Activated T-cell treated with anti-CD3 and anti-CD28 coated beads for 24 hours (primary cell): ENCODE measurements around the gene PKIG.
A peak's percentile ranks its signal among the peaks of the same experiment; 100 is the strongest.
"Not testable (repeated sequence)": the region's sequence is repeated elsewhere in the genome, so short reads cannot be mapped to it uniquely, and the experiment has no call there.

ENCODE experiments used
- DNase-seq: peaks from one replicate; pipeline ENCODE4 v3.0.0-alpha.2; 2020; ENCODE audit warnings: low read depth

PKIG gene

DNA sequence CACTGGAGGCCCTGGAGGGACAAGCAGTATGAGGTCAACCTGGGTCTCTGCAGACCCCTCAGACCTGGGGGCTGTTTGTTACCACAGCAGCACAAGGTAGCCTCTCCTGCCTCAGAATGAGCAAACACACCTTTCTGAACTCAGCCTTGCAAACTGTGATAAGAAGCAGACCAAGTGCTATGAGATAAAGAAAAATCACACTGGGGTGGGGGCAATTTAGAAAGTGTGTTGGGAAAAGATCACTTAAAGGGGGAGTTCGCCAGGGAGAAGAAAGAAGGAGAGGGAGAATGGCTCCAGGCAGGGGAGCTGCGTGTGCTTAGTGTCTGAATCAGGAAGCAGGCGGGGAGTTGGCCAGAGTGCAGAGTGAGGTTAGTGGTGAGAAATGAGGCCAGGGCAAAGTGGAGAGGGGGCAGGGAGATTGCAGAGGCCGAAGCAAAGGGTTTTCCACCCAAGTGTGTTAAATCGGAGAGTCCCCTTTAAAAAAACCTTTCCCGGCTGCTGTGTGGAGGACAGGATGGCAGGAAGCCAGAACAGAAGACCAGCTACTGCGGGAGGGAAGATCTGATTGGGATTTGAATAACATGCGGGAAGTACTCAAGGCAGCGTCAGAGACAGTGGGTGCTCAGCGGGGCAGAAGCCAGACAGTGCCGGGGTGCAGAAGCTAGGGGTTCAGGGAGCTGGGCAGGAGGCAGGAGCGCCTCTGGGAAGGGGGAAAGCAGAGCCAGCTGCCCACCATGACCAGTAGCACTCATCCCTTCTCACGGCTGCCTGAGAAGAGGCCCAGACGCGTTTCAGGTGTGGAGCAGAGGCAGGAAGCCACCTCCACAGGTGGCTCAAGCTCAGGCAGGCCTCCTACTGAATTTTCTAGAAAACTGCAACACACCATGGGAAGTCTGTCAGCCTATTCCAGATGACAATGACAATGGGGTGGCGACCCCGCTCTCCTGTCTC lies 60.1 kb downstream of the PKIG start:
- no peak for DNase-seq

DNA sequence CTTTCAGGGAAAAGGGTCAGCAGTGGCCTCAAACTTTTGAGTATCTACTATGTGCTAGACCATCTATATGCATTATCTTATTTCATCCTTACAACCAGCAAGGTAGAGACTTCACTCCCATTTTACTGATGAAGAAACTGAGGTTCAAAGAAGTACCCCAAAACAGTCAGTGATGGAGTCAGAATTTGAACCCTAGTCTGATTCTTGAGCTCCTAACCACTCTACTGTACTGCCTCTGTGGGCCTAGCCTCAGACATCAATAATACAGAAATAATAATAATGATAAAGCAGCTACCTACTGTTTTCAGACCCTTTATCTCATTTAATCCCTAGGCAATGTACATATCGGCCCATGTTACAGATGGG lies 60.8 kb downstream of the PKIG start:
- no peak for DNase-seq

DNA sequence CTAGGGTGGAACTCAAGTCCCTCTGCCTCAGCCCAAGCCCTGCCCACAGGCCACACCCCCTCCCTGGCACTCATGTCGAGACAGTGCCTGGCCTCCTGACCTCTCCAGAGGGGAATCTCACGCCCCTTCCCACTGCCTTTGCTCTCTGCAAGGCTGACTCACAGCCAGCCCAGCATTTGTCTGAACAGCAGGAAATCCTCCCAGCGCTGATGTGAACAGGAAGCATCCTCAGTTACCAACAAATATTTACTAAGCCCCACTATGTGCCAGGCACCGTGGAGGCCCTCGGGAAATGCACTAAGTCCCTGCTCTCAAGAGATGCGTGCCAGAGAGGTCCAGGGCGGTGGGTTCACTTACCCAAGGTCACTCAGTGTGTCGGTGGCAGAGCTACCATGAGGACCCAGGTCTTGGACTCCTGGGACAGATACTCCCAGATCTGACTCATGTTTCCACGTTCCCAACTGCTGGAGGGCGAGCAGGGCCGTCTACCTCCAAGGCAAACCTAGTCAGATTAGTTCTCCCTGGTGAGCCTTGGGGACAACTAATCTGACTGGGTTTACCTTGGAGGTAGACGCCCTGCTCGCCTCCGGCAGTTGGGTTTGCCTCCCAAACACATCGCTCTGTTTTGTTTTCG lies 61.3 kb downstream of the PKIG start:
- DNase-seq: no peak

DNA sequence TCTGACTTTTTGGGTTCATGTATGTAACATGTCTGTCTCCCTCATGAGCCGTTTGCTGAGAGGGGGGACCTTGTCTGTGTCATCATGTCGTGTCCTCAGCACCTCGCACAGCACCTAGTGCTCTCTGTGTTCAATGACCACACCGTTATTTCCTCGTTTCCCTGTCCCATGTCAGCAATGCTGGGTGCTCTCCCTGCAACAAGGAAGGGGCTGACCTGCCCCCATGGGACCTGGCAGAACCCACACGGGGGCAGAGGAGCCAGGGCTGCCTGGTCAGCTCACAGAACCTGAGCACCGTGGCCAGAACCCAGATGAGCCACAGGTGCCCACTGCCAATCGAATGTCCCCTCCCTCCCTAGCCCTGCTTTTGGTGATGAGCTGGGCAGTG lies 61.8 kb downstream of the PKIG start:
- no peak for DNase-seq

DNA sequence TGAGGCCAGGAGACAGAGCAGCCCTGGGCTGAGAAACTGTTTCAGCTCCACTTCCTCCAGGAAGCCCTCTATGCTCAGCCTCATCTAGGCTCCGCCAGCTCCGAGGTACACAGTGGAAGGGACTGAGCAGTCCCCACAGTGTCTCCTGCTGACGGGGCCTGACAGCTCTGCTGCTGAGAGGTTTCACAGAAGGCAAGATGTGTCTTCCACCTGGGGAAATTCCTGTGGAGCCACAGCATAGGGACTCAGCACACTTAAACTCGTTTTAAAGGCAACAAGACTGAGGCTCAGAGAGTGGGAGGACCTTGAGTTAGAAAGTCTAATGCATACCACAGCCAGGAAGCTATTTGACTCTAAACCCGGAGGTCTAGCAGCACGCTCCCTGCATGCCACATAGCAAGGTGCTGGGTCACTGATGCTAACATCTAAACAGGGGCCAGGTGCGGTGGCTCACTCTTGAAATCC lies 62.3 kb downstream of the PKIG start:
- DNase-seq: peak; percentile 20

DNA sequence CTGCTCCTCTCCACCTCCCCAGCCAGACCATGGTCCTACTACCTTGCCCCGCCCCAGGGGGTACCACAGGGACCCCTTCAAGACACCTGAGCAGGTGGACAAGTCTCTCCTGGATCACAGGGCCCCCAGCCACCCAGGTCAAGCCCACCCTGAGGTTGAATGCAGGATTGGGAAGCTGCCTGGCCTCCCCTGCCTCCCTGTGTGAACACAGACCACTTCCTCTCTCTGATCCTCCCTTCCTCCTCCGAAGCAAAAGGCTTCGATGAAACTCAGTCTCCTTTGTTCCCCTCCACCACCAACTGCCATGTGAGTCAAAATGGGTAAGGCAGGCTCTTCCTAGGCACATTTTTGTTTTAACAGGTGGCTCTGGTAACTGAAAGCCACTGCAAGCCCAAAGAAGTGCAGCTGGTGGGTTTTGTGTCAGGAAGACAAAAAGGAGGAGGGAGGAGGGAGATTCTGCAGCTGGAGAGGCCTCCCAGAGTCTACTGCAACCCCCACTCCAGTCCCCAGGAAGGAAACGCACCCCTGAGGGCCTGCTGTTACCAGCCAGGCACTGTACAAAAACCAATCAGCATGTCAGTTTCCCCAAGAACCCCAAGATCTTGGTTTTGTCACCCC lies 63.8 kb downstream of the PKIG start:
- DNase-seq: no peak

DNA sequence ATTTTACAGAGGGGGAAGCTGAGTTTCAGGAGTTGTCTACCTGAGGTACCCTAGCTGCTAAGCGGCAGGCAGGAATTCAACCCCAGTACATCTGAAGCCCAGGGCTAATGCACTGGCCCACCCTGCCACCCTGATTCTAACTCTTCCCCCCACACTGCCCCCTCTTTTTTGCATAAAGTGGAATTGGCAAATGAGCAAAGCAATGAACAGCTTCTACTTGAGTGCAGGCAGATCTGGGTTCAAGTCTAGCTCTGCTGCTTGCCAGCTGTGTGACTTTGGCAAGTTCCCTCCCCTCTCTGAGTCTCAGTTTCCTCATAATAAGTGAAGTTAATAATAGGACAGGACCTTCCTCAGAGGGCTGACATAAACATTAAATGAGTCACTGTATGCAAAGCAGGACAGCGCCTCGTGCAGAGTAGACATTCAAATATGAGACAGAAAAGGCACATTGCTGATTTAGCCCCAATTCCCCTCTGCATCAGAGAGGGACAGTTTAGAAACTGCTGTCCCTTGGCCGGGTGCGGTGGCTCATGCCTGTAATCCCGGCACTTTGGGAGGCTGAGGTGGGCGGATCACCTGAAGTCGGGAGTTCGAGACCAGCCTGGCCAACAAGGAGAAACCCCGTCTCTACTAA lies 64.4 kb downstream of the PKIG start:
- DNase-seq: no peak

DNA sequence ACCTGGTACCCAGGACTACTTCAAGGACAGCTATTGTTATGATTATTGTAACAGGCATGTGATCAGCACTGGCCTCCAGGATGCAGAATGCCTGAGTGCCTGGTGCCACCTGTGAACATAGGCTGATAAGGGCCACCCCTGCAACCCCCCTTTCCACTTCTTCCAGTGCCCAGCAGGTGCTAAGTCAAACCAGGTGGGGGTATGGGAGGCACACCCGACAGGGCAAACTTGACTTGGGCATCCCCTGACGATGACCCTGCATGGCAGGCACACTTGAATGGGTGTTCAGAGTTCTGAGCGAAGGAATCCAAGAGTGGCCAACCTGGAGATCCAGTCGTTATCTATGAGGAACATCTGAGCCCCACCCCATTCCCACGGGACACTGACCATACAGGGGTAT lies 65.7 kb downstream of the PKIG start:
- DNase-seq: no peak

DNA sequence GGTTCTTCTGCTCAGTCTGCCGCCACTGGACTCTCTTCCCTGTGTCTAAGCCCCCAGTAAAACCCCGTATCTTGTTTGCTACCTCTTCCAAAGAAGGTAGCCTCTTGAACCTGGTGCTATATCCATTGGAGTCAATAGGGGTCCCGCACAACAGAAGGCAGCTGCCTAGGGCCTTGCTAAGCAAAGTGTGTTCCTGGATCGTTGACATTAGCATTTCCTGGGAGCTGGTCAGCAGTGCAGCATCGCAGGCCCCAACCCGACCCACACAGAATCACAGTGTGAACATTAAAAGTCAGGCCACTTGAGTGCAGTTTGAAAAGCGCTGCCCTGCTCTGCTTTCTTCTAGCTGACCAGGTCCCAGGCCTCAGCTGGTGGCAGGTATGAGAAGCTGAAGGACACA lies 66.2 kb downstream of the PKIG start:
- DNase-seq: no peak

DNA sequence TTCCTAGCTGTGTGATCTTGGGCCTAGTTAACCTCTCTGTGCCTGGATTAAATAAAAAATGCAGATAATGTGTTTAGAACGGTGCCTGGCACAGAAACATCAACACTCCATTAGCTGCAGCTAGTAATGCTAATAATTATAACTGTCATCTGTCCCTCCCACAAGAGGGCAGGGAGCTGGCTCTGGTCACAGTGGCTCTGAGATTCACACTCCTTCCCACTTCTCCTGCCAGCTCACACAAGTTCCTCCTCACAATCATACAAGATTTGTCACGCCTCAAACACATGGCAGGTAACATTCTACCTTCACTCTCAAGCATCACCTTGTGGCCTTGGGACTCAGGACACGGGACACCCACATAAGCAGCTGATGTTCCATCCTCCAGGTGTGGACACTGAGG lies 66.7 kb downstream of the PKIG start:
- DNase-seq: no peak

DNA sequence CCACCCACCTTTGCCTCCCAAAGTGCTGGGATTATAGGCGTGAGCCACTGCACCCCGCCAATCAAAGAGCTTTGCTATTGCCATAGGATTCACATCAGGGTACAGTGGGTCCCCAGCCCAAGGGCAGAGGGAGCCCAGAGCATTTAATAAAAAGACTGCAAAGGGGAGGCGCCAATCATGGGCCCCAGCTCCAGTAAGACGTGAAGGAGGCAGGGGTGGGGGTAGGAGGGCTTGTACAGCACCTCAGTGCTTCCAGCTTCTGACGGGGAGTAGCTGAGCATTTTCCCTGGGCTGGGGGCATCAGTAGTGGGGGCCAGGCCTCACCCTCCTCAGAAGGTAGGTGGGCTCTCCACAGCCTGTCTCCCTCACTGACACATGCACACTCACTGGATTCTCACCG lies 67.6 kb downstream of the PKIG start:
- DNase-seq: no peak

DNA sequence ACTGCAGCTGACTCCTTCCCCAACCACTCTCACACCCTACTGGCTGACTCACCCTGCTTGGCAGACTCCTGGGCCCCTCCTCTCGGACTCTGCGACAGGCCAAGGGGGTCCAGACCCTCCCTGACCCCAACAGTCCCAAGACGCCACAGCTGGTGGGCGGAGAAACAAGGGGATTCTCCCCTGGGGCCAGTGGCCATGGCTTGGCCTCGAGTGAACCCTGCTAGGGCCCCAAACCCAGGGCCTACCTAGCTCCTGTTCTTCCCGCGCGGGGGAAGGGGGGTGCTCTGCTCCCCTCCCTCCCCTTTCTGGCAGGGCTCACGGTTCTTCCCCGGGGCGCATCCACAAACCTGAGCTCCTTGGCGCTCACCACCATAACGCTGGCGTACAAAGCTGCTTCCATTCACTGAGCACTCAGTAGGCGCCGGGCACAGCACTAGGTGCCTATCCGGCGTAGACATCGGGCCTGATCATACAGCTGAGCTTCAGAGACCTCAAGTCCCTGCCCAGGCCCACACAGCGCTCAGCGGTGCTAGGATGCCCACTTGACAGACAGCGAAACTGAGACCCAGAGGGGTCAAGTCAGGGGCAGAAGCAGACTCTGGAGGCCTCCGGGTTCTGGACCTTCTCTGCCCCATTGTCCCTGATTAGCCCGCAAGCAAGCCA lies 68.5 kb downstream of the PKIG start:
- peak; percentile 17 for DNase-seq

DNA sequence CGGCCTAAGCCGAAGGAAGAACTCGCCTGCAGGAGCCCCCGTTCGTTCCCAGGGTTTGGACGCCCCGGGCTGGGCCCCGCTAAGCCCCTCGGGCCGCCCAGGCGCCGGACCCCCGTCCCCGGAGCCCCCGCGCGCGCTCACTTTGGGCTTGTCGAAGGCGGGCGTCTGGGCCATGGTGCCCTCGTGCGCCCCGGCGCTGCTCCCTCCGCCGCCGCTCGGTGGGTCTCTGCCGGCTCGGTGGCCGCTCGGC lies 69.0 kb downstream of the PKIG start:
- no peak for DNase-seq

DNA sequence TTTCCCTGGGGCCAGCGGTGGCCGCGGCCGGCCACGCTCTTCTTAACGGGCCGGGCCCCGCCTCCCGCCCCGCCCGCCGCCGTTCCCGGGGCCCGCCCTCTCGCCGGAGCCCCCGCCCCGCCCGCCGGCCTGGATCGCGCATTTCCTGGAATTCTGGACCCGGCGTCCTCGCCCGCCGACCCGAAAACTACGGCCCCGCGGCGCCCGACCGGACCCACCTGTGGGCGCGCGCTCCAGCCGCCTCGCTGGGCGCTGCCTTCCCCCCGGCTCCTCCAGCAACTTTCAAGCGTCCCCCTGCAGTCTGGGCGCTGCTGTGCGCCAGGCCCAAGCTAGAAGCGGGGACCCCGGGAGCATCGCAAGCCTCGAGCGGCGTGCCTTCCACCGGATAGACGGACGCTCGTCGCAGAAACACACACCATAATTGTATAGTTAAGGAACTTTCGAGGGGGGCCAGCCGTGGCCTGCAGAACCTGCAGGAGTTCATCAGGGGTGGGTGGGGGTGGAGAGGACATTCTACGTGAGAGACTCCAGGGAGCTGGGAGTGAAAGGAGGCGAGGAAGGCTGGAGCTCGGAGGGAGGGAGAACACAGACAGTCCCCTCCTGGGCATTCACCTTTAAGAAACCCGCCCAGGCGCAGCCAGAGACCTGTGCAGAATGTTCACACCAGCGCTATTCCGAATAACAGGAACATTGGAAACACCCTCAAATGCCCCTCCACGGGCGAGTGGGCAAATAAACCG lies 69.5 kb downstream of the PKIG start, which contains the start of gene ADA:
Gene ADA, minus strand, starts transcription at position 16 of the 740 bp plus-strand sequence. CDS start 92 bp downstream, outside the sequence.
- DNase-seq: peak; percentile 19

DNA sequence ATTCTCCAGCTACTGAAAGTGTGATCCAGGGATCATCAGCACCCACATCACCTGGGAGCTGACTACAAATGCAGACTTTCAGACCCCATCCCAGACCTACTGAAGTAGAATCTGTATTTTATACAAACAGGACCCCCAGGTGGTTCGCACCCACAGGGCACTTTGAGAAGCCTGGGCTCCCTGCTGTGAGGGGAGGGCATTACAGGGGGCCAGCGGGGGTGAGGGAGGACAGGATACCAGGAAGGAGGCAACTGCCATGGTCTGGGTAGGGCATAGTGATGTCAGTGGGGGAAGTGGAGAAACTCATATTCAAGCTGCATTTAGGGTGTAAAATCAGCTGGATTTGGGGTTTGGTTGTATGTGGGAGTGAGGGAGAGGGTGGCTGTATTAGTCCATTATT lies 71.2 kb downstream of the PKIG start:
- DNase-seq: no peak

DNA sequence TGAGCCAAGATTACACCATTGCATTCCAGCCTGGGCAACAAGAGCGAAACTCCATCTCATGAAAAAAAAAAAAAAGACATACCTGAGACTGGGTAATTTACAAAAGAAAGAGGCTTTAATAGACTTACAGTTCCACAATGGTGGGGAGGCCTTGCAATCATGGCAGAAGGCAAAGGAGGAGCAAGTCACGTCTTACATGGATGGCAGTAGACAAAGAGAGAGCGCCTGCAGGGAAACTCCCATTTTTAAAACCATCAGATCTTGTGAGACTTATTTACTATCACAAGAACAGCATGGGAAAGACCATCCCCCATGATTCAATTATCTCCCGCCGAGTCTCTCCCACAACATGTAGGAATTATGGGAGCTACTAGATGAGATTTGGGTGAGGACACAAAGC lies 71.8 kb downstream of the PKIG start:
- DNase-seq: not testable (repeated sequence)

DNA sequence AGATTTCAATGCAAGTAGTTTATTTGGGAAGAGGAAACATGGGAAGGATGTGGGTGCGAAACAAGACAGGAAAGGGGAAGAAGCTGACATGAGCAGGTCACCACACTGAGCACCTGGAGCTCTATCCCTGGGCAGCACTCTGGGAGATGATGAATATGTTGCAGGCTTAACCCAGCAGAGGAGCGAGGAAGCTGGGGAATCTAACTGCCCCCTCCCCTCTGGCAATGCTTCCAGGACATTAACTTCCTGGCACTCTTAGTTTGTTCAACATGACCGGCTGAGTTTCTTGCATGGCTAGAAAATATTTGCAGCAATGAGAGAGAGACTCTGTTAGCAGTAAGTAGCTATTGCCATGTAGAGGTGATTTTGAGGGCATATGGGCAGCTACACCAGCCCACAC lies 74.1 kb downstream of the PKIG start:
- DNase-seq: no peak

DNA sequence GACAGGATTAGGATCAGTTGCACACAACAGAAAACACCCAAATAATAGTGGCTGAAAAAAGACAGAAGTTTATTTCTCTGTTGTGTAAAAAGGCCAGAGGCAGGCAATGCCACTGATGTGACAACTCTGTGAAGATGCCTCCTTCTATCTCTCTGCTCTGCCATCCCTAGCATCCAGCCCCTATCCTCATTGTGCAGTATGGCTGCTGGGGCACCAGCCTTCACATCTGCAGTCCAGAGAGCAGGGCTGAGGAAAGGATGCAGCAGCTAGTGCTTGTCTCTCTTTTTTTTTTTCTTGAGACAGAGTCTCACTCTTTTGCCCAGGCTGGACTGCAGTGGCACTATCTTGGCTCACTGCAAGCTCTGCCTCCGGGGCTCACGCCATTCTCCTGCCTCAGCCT lies 75.5 kb downstream of the PKIG start:
- DNase-seq: no peak

DNA sequence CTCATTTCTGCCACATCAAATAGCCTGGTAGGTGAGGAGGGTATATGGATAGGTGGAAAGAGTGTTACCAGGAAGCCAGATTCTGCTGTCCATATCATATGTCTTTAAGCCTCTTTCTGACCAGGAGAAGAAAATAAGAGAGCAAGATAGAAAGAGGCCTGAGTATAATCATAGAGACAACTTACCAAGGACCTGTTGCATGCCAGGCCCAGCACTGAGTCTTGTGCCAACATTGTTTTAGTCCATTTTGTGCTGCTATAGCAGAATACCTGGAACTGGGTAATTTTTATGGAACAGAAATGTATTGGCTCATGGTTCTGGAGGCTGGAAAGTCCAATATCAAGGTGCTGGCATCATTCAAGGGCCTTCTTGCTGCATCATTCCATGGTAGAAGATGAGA lies 76.4 kb downstream of the PKIG start:
- DNase-seq: no peak

DNA sequence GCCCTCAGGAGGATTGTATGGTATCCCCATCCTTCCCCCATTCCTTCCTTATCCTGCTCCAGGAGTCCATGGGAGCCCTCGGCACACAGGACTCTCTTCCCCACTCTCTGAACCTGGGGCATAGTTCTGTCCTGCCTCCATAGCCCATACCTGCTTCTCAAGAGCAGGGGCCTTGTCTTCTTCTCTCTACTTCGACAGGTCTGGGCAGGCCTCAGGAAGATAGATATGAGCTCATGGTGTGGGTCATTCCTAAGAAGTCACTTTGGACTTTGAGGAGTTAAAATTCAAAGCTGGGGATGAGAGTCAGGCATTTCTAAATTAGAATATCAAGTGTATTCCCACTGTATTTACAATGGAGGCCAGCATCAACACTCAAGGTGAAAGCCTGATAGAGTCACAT lies 77.6 kb downstream of the PKIG start:
- DNase-seq: no peak

DNA sequence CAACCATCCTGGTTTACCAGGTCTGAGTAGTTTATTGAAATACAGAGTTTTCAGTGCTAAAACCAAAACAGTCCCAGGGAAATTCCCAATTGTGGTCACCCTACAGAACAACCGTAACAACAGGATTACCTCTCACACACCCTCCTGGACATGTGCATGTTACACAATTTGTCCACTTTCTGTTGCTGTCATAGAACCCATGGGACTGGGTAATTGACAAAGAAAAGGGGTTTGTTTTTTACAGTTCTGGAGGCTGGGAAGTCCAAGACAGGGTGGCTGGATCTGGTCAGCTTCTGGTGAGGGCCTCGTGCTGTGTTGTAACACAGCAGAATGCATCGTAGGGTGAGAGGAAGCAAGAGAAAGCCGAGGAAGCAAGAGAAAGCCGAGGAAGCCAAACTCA lies 78.2 kb downstream of the PKIG start:
- DNase-seq: no peak

DNA sequence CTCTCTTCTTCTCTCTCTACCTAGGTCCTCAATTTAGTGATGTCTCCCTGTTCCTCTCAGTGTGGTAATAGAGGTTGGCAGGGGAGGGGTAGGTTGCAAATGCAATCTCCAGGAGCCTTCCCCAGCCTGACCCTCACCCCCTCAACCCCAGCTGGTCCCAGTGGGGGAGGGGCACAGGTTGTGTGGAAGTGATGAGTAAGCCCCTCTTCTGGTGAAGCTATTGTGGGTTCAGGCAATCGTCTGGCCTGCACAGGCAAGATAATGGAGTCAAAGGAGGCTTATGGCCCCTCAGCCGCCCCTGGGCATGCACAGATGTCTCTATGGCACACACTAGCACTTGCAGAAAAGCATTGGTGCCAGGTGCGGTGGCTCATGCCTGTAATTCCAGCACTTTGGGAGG lies 79.9 kb downstream of the PKIG start:
- no peak for DNase-seq
